KOPT-K1 (cell line): ENCODE results near the gene SMIM12.
"Not testable (repeated sequence)": the region's sequence is repeated elsewhere in the genome, so short reads cannot be mapped to it uniquely, and the experiment has no call there.

ENCODE experiments used
- H3K27ac ChIP-seq: fragments of 200-600 bp; sonication (generic); 2 replicates; pipeline ENCODE4 v1.5.1; 2016; ENCODE audit warnings: antibody characterized with exemption, mild to moderate bottlenecking, low read depth, low read length; ENCODE audit not compliant: poor library complexity, severe bottlenecking
- H3K36me3 ChIP-seq: fragments of 200-600 bp; sonication (generic); 2 replicates; pipeline ENCODE4 v1.5.1; 2017; ENCODE audit warnings: antibody characterized with exemption, mild to moderate bottlenecking, low read length, moderate library complexity; ENCODE audit not compliant: insufficient read depth
- H3K9me3 ChIP-seq: fragments of 200-600 bp; sonication (generic); 2 replicates; pipeline ENCODE4 v1.5.1; 2017; ENCODE audit warnings: antibody characterized with exemption, low read length, mild to moderate bottlenecking; ENCODE audit not compliant: insufficient read depth, poor library complexity, severe bottlenecking

SMIM12 gene

DNA sequence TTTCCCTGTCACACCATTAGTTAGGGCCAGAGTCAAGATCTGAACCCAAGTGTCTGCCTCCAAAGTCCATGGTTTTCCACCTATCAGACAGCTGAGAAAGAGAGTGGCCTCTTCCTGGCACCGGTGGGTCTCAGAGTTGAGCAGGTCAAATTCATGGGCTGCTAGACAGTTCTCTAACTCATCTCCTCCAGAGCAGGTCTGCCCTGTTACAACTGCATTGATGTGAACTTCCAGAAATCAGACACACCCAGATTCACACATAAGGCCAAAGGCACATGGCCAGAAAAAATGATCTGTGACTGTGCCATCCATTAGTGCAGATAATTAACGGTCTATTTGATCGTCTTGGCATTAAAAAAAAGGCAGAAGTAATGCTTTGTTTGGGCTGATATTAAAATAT, 17.5 kb downstream of the SMIM12 start:
- Histone ChIP-seq H3K36me3 (no peaks in the 10 kb centered on the region), H3K9me3 (no peaks in the 10 kb centered on the region), H3K27ac (no peak overlapping the region)

DNA sequence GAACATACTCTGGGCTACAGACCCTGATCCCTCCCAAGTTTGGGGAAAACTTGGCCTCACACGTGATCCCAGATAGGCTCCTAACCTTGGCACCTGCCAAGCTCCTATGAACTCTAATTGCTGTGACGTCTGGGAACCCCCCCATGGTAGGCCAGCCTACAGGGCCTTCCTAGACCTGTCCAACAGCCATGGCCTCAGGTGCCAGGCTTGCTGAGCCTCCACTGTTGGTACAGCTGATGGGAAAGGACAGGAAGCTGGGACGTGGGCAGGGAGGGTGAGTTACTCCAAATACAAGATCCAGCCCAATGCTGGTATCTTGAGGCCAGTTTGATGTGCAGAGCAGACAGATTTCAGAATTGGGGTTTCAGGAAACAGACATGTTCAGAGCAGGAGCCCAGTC, 19.1 kb downstream of the SMIM12 start:
- H3K27ac ChIP-seq = no peak overlapping the region
- H3K36me3 ChIP-seq = no peaks in the 10 kb centered on the region
- H3K9me3 ChIP-seq = no peaks in the 10 kb centered on the region

- H3K27ac ChIP-seq = no peak overlapping the region
- H3K36me3 ChIP-seq = no peaks in the 10 kb centered on the region
- H3K9me3 ChIP-seq = no peaks in the 10 kb centered on the region
Observed at GRCh38 chr1:34839526-34840305, 19.8 kb downstream of the SMIM12 start.

DNA sequence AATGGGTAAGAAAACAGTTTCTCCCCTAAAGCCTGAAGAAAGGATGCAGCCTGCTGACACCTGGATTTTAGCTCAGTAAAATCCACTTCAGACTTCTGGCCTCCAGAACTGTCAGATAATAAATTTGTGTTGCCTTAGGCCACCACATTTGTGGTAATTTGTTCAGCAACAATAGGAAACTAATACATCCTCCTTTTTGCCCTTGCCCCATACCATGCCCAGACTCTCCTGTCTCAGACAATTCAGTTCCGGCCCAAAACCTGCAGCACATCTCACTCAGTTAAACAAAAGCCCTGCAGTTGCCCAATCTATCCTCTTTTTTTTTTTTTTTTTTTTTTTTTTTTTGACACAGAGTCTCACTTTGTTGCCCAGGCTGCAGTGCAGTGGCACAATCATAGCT, 25.8 kb downstream of the SMIM12 start:
- Histone ChIP-seq H3K27ac (no peak overlapping the region), H3K9me3 (no peaks in the 10 kb centered on the region), H3K36me3 (no peaks in the 10 kb centered on the region)

- no peaks in the 10 kb centered on the region for H3K36me3 ChIP-seq
- H3K9me3 ChIP-seq = no peaks in the 10 kb centered on the region
- H3K27ac ChIP-seq = no peak overlapping the region
Observed at GRCh38 chr1:34831721-34832246, 27.8 kb downstream of the SMIM12 start.

GRCh38 chr1:34829250-34829649, 30.3 kb downstream of the SMIM12 start:
- H3K27ac ChIP-seq = no peak overlapping the region
- no peaks in the 10 kb centered on the region for H3K9me3 ChIP-seq
- no peaks in the 10 kb centered on the region for H3K36me3 ChIP-seq

- H3K36me3 ChIP-seq = no peaks in the 10 kb centered on the region
- H3K9me3 ChIP-seq = no peaks in the 10 kb centered on the region
- H3K27ac ChIP-seq = no peak overlapping the region
Observed at GRCh38 chr1:34828611-34829010, 30.9 kb downstream of the SMIM12 start.

DNA sequence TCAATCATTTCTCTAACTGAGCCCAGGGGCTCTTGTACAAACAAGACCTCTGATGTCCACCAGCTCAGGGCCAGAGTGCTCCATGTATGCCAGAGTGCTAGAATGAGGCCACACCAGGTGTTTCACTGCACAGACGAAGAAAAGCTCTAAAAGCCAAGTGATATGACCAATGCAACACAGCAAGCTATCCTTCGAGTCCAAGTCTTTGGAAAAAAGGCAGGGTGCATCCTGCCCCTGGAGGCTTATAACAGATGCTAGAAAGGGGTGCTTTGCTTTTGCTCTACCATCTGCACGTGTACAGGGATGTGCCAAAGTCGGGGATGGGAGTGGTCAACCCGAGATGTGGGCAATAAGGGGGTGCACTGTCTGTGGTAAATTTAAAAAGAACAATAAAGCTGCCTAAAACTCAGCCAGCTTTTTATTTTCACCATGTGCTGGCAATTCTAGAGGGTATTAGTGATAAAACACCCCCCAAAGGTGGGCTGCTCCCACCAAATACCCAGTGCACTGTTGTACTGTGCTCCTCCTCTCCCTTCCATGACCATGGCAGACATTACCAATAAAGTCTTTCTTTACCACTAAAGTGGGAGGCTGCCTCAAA, 32.1 kb downstream of the SMIM12 start:
- Histone ChIP-seq H3K27ac (no peak overlapping the region), H3K36me3 (no peaks in the 10 kb centered on the region), H3K9me3 (no peaks in the 10 kb centered on the region)

DNA sequence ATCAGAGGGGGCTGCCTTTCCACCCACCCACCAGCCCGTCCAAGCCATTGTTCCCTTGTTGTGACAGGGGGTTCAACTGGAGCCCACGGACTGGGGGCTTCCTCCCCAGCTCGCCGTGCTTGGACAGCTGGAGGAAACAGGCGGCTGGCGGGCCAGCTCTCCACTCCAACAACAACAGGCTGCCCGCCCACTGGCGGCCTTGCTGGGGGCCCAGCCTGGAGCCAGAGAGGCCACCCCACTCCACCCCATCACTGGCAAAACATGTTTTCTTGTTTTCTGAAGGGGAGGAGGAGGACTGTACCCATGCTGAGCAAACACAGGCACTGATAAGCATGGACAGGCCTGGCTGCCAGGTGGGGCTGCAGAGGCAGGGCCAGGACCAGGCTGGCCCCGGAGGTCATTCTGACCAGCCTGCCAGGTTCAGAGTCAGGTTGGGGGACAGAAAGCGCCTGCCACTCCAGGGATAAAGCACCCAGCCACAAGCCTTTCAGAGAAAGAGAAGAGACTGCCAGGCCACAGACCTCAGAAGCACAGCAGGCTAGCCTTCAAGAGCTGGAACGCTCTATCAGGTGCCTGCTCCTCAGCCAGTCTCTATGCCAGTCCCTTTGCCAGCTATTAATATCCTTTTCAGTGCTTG, 34.0 kb downstream of the SMIM12 start:
- Histone ChIP-seq H3K36me3 (no peaks in the 10 kb centered on the region), H3K27ac (no peak overlapping the region), H3K9me3 (no peaks in the 10 kb centered on the region)

- no peaks in the 10 kb centered on the region for H3K9me3 ChIP-seq
- no peak overlapping the region for H3K27ac ChIP-seq
- H3K36me3 ChIP-seq = no peaks in the 10 kb centered on the region
Observed at GRCh38 chr1:34824817-34825454, 34.6 kb downstream of the SMIM12 start.

DNA sequence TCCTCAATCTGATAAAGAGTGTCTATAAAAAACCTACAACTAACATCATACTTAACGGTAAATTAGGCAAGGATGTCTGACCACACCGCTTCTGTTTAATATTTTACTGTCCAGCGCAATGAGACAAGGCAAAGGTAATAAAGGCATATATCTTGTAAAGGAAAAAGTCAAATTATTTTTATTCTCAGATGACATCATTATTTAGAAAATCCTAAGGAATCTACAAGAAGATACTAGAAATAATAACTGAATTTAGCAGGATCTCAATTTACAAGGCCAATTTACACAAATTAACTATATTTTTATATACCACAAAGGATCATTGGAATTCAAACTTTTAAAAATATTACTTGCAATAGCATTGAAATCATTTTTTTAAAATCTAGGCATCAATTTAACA, 37.3 kb downstream of the SMIM12 start:
- Histone ChIP-seq H3K9me3 (no peaks in the 10 kb centered on the region), H3K36me3 (no peaks in the 10 kb centered on the region), H3K27ac (no peak overlapping the region)

DNA sequence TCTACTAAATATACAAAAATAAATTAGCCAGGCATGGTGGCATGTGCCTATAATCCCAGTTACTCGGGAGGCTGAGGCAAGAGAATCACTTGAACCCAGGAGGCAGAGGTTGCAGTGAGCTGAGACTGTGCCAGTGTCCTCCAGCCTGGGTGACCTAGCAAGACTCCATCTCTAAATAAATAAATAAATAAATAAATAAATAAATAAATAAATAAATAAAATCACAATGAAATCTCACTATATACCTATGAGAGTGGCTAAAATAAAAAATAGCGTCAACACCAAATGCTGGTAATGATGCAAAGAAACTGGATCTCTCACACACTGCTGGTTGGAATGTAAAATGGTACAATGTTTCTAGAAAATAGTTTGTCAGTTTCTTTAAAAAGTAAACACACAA, 40.7 kb downstream of the SMIM12 start:
- not testable (repeated sequence) for H3K36me3 ChIP-seq, H3K27ac ChIP-seq, H3K9me3 ChIP-seq

- no peaks in the 10 kb centered on the region for H3K36me3 ChIP-seq
- no peaks in the 10 kb centered on the region for H3K9me3 ChIP-seq
- H3K27ac ChIP-seq = no peak overlapping the region
Observed at GRCh38 chr1:34816778-34817177, 42.8 kb downstream of the SMIM12 start.

DNA sequence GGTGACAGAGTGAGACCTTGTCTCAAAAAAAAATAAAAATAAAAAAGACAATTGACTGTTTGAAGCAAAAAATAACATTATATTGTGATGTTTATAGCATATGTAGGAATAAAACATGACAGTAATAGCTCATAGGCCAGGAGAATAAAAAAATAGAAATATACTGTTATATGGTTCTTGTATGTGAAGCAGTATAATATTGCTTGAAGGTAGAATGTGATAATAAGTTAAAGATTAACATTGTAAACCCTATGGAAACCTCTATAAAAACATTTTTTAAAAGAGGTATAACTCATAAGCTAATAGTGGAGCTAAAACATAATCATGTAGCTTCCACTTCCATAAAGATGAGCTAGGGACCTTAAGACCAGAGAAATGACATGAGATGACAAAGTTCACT, 43.2 kb downstream of the SMIM12 start:
- Histone ChIP-seq H3K36me3 (no peaks in the 10 kb centered on the region), H3K9me3 (no peaks in the 10 kb centered on the region), H3K27ac (no peak overlapping the region)

DNA sequence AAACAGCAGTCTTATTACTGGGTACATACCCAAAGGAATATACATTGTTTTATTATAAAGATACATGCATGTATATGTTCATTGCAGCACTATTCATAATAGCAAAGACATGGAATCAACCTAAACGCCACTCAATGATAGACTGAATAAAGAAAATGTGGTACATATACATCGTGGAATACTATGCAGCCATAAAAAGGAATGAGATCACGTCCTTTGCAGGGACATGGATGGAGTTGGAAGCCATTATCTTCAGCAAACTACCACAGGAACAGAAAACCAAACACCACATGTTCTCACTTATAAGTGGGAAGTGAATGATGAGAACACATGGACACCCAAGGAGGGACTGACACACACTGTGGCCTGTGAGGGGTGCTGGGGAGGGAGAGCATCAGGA, 48.8 kb downstream of the SMIM12 start:
- not testable (repeated sequence) for H3K36me3 ChIP-seq, H3K27ac ChIP-seq, H3K9me3 ChIP-seq
